GM23248 (cell line): ENCODE data around the gene MEIKIN. TPM values are rescaled to one million over a fixed set of nuclear protein-coding genes. Genes with fewer than 3 reads are reported as not detected.

Experiments used
- DNase-seq: peaks from one replicate; pipeline ENCODE4 v3.0.0-alpha.2; 2015
- H2AFZ ChIP-seq: fragments of 200-600 bp; sonication (generic); 2 replicates; pipeline ENCODE4 v1.6.1; 2016; ENCODE audit warnings: antibody characterized with exemption
- H3F3A ChIP-seq: fragments of 200-600 bp; sonication (generic); 2 replicates; pipeline ENCODE4 v1.6.1; 2016; ENCODE audit warnings: mild to moderate bottlenecking, antibody characterized with exemption, mixed run types; ENCODE audit not compliant: insufficient read depth
- H3K27ac ChIP-seq: fragments of 200-600 bp; sonication (generic); 2 replicates; pipeline ENCODE4 v1.5.1; 2016; ENCODE audit warnings: mild to moderate bottlenecking
- H3K27me3 ChIP-seq: fragments of 200-600 bp; sonication (generic); replicated peaks from 2 replicates; pipeline ENCODE4 v1.6.1; 2016; ENCODE audit warnings: mild to moderate bottlenecking; ENCODE audit not compliant: insufficient read depth
- H3K36me3 ChIP-seq: fragments of 200-600 bp; sonication (generic); 2 replicates; pipeline ENCODE4 v1.6.1; 2016; ENCODE audit warnings: low read depth, mild to moderate bottlenecking
- H3K4me1 ChIP-seq: fragments of 200-600 bp; sonication (generic); 2 replicates; pipeline ENCODE4 v1.6.1; 2016; ENCODE audit warnings: mild to moderate bottlenecking; ENCODE audit not compliant: insufficient read depth
- H3K4me2 ChIP-seq: fragments of 200-600 bp; sonication (generic); one replicate; pipeline ENCODE4 v1.6.1; 2016; ENCODE audit warnings: mild to moderate bottlenecking; ENCODE audit not compliant: unreplicated experiment
- H3K4me3 ChIP-seq: fragments of 200-600 bp; sonication (generic); 2 replicates; pipeline ENCODE4 v1.5.1; 2016; ENCODE audit warnings: mild to moderate bottlenecking
- H3K79me2 ChIP-seq: fragments of 200-600 bp; sonication (generic); 2 replicates; pipeline ENCODE4 v1.6.1; 2016; ENCODE audit warnings: mild to moderate bottlenecking; ENCODE audit not compliant: insufficient read depth
- H3K9ac ChIP-seq: fragments of 200-600 bp; sonication (generic); 2 replicates; pipeline ENCODE4 v1.6.1; 2016; ENCODE audit warnings: mild to moderate bottlenecking
- H3K9me2 ChIP-seq: fragments of 200-600 bp; sonication (generic); 2 replicates; pipeline ENCODE4 v1.6.1; 2016; ENCODE audit warnings: mixed run types, mild to moderate bottlenecking, moderate library complexity; ENCODE audit not compliant: insufficient read depth
- H3K9me3 ChIP-seq: fragments of 200-600 bp; sonication (generic); one replicate; pipeline ENCODE4 v1.6.1; 2017; ENCODE audit warnings: low read depth
- H4K20me1 ChIP-seq: fragments of 200-600 bp; sonication (generic); 2 replicates; pipeline ENCODE4 v1.6.0; 2016; ENCODE audit not compliant: insufficient read depth
- EZH2 ChIP-seq: fragments of 200-600 bp; sonication (generic); IDR thresholded peaks from 2 replicates; pipeline ENCODE4 v1.6.1; 2018; ENCODE audit warnings: antibody characterized with exemption, mild to moderate bottlenecking; ENCODE audit not compliant: insufficient read depth, poor library complexity, severe bottlenecking
- EZH2phosphoT487 ChIP-seq: fragments of 200-600 bp; sonication (generic); IDR thresholded peaks from 2 replicates; pipeline ENCODE4 v1.6.1; 2018; ENCODE audit warnings: antibody characterized with exemption, moderate library complexity, mild to moderate bottlenecking, low read depth; ENCODE audit not compliant: insufficient read depth
- WGBS, 2 experiments: methylation state at CpG; one replicate each; pipeline ENCODE4 v1.1.6; 2015 to 2017; ENCODE audit warnings: low lambda C conversion rate in 2 of 2, low coverage in 1 of 2; ENCODE audit errors: missing lambda C conversion rate in 2 of 2; 5-methylcytosine and 5-hydroxymethylcytosine counted together
- in situ Hi-C: fragments of 300-500 bp; cut with MboI; formaldehyde crosslinking; loops from 2 replicates; pipeline ENCODE4 v1.15.0; 2020
- polyA plus RNA-seq: library from polyadenylated mRNA; unstranded; fragments of >200 nt; fragmentation: Nextera tagmentation; extraction: Ambion mirVana; gene quantifications from 2 replicates; pipeline ENCODE4 v1.2.1, GENCODE V29; 2016
- total RNA-seq: library from RNA; depleted of rRNA; stranded (reverse); fragments of >200 nt; shearing (Covaris generic); gene quantifications from 2 replicates; pipeline ENCODE4 v1.2.3, GENCODE V29; 2014

MEIKIN gene
- total and polyA plus RNA-seq, 2 experiments from 2014 or later: not detected

- TF ChIP-seq EZH2 (no peak), EZH2phosphoT487 (no peak)
These were observed 35.2 kb upstream of the MEIKIN start for GRCh38 chr5:131980696-131981095.

GRCh38 chr5:131979816-131980215, 34.4 kb upstream of the MEIKIN start:
- Histone ChIP-seq H3K9me2 (no peaks in the 10 kb centered on the region), H3K27ac (no peak overlapping the region), H4K20me1 (no peaks in the 10 kb centered on the region), H3K4me3 (no peak overlapping the region), H3F3A (no peaks in the 10 kb centered on the region), H2AFZ (no peak overlapping the region), H3K4me1 (no peaks in the 10 kb centered on the region), H3K36me3 (no peaks in the 10 kb centered on the region), H3K4me2 (no peak overlapping the region), H3K79me2 (no peaks in the 10 kb centered on the region), H3K9me3 (no peaks in the 10 kb centered on the region), H3K27me3 (no peaks in the 10 kb centered on the region), H3K9ac (no peak overlapping the region)
- 59 to 72% methylated on average over 4 of the region's 4 CpGs for WGBS, 2 experiments
- in situ Hi-C loops: no loop called here
- no peak for DNase-seq
- TF ChIP-seq EZH2phosphoT487 (no peak), EZH2 (no peak)

More at GRCh38 chr5:131980696-131981095, 35.2 kb upstream of the MEIKIN start:
- Histone ChIP-seq H3K9me3 (no peaks in the 10 kb centered on the region), H3K4me3 (no peak overlapping the region), H3F3A (no peaks in the 10 kb centered on the region), H3K36me3 (no peaks in the 10 kb centered on the region), H2AFZ (no peak overlapping the region), H3K4me1 (no peaks in the 10 kb centered on the region), H3K27ac (no peak overlapping the region), H3K9ac (no peak overlapping the region), H3K27me3 (no peaks in the 10 kb centered on the region), H3K4me2 (no peak overlapping the region), H4K20me1 (no peaks in the 10 kb centered on the region), H3K79me2 (no peaks in the 10 kb centered on the region), H3K9me2 (no peaks in the 10 kb centered on the region)
- WGBS, 2 experiments: 44 to 54% methylated on average over 4 of the region's 4 CpGs
- in situ Hi-C loops: no loop called here
- no peak for DNase-seq

GRCh38 chr5:131977212-131977604, 31.7 kb upstream of the MEIKIN start:
- TF ChIP-seq EZH2phosphoT487 (no peak), EZH2 (no peak)
- Histone ChIP-seq H3K9ac (no peak overlapping the region), H3F3A (no peaks in the 10 kb centered on the region), H3K4me3 (no peak overlapping the region), H3K36me3 (no peaks in the 10 kb centered on the region), H3K27me3 (no peaks in the 10 kb centered on the region), H3K4me1 (no peaks in the 10 kb centered on the region), H3K9me3 (no peaks in the 10 kb centered on the region), H3K79me2 (no peaks in the 10 kb centered on the region), H2AFZ (no peak overlapping the region), H4K20me1 (no peaks in the 10 kb centered on the region), H3K27ac (no peak overlapping the region), H3K4me2 (no peak overlapping the region), H3K9me2 (no peaks in the 10 kb centered on the region)
- no peak for DNase-seq
- WGBS, 2 experiments: 38 to 46% methylated on average over 2 of the region's 2 CpGs
- in situ Hi-C loops: no loop called here

- H3K4me1 ChIP-seq: no peaks in the 10 kb centered on the region
- no peak overlapping the region for H3K4me3 ChIP-seq
- no peak overlapping the region for H3K4me2 ChIP-seq
- no peak for DNase-seq
- H3K79me2 ChIP-seq: no peaks in the 10 kb centered on the region
- no peaks in the 10 kb centered on the region for H4K20me1 ChIP-seq
- no peak overlapping the region for H2AFZ ChIP-seq
- in situ Hi-C loops: no loop called here
- WGBS, 2 experiments: 60 to 62% methylated on average over 6 of the region's 6 CpGs
- H3K9me3 ChIP-seq: no peaks in the 10 kb centered on the region
- H3K9ac ChIP-seq: no peak overlapping the region
- H3K36me3 ChIP-seq: no peaks in the 10 kb centered on the region
- H3K27ac ChIP-seq: no peak overlapping the region
- TF ChIP-seq EZH2phosphoT487: no peak
- no peak for TF ChIP-seq EZH2
- no peaks in the 10 kb centered on the region for H3K9me2 ChIP-seq
- no peaks in the 10 kb centered on the region for H3F3A ChIP-seq
- no peaks in the 10 kb centered on the region for H3K27me3 ChIP-seq
These were observed 31.1 kb upstream of the MEIKIN start for GRCh38 chr5:131976414-131977211.
